ENCODE results near the gene WNT3.

Gene WNT3

GRCh38 chr17:46834846-46835245 lies 16.4 kb upstream of the WNT3 start:
- DNase-seq (ENCODE audit: low read depth), result no peak

DNA sequence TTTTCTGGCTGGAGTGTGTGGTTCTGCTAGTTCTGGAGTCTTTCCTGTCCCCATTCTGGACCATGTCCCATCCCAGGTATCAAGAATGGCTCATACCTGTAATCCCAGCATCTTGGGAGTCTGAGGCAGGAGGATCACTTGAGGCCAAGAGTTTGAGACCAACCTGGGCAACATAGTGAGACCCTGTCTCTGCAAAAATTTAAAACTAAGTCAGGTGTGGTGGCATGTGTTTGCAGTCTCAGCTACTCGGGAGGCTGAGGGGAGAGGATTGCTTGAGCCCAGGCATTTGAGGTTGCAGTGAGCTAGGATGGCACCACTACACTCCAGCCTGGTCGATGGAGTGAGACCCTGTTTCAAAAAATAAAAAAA lies 15.3 kb upstream of the WNT3 start:
- DNase-seq (ENCODE audit: low read depth), result no peak

DNA sequence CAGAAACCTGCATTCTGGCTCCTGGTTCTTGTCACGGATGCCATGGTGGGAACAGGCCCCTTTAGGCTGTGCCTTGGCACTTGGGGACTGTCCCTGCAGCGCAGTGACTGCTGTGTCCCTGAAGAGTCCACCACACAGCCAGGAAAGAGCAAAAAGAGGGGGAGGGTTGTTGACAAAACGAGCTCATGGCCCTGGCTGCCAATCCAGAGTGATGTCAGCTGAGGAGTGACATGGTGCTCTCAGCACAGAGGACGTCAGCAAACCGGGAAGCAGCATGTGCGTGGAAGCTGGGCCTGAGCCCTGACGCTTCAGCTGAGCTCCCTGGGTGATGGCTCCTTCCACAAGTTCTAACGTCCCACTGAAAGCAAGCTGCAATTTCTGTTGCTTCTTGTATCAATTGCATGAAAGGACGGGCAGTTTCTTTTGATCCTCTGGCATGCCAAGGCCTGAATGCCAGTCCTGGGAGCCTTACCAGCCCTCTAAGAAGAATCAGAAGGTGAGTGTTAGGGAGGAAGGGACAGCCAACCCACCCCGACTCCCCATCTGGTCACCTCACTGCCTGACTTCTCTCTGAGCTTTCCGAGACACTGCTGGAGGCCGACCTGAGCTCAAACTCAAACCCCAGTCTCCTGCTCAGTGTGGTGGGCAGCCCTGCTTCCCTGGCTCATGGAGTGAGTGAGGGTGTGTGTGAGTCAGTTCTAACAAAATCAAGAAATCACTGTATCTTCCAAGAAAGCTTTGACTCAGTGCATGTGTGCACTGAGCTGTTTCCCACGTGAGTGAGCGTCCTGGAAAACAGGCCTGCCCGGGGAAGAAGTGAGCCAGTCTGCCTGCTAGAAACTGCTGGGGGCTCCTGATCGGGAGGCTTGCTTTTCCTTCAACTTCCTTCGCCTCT lies 14.7 kb upstream of the WNT3 start:
- no peak for DNase-seq (ENCODE audit: low read depth)

DNA sequence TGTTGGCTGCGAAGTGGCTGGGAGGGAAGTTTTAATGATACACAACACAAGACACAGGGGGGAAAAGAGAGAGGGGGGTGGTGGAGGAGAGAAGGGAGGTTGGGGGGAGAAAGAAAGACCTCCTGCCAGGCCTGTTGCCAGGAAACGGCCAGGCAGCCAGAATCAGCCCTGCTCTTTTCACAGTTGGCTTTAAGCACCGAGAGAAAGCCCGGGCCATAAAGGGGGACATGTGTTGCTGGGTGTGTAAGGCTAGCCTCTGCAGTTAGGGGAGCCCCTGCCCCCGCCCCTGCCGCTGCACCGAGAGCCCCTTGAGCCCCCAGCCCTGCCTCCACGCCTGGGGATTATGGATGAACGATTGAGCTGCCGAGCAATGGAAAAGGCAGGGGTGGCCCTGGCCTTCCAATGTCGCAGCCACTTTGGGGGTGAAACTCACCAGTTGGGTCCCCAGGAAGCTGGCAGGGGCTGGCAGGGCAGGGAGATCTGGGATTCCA lies 13.9 kb upstream of the WNT3 start:
- no peak for DNase-seq (ENCODE audit: low read depth)

DNA sequence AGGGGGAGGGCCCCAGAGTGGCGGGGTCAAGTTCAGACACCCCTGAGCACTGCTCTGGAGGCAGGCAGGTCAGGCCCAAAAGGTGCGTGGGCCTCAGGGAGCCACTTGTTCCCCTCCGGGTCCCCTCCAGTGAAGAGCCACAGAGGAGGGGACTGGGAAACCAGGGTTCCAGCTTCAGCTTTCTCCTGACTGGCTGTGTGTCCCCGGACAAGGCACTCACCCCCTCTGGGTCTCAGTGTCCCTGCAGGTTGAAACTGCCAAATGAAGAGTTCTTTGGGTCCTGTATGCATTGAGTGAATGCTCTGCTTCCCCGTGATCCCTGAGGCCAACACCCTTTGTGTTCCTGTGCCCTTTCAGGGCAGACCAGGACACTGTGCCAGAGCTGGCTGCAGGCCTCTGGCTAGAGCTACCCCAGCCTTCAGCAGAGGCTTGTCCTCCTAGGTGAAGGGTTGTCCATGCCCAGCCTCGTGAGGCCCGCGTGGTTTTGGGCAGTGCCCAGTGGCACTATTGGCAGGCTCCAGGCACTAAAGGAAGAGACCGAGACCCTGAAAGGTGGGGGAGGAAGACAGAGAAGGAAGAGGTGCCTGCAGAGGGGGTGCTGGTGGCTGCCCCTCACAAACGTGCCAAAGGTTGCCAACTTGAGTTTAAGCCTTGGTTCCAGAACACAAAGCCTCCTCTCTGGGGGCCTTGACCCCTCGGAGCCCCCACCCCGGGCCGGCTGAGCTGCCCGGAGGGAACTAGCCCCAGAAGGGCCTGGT lies 13.3 kb upstream of the WNT3 start:
- no peak for DNase-seq (ENCODE audit: low read depth)

DNA sequence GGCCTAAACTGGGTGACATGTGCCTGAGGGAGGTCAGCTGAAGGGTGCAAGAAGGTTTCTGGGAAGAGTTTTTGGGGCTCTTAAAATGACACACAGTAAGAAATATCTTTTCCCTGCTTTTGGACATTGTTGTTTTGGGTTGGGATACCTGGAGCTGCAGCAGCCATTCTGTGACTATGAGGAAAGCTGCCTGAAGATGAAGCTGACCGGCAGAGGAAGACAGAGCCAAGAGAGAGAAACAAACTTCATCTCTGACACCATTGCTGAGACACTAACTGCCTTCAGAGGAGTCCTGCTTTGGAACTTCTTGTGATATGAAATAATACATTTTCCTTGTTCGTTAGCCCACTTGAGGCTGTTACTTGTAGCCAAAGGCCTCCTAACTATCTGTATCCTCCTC lies 8.8 kb upstream of the WNT3 start:
- DNase-seq (ENCODE audit: low read depth), result no peak

- DNase-seq (ENCODE audit: low read depth), result no peak
Observed at GRCh38 chr17:46826116-46826515, 7.6 kb upstream of the WNT3 start.

DNA sequence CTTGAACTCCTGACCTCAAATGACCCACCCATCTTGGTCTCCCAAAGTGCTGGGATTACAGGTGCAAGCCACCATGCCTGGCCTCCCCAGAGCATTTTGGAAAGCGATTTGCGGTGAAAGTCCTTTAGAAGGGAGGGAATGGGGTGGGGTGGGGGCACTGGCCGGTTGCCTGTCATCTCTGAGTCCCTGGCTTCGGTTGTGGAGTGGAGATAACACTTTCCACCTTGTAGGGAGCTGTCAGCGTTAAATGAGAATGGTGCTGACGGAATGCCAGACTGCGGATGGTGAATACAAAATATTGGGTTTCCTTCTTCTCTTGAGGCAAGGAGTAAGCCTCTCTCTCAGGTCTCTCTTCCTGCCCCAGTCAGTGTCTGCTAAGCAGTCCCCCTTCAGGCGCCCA lies 5.2 kb upstream of the WNT3 start:
- DNase-seq (ENCODE audit: low read depth), result no peak

DNA sequence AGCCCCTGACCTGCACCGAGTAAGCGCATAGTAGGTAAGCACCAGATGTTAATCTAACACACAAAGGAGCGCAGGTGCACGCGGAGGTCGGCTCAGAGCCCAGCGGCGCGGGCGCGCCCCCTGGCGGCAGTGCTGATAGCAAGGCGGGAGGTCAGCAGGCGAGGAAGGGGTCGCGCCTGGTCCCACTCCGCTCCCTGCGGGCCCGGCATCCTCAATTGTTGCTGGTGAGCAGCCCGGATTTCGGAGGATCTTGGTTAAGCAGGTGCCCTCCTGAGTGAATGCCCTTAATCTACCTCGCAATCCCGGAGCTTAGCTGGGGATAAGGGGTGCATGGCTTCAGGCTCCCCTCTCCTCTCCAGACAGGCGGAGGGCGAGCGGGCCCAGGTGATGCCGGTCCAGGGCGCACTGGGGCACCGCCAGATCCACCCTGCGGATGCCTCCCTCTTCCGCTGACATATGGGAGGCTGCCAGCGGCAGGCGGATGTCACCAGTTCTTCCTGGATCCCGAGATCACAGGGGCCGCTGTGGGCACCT lies 4.0 kb upstream of the WNT3 start:
- DNase-seq (ENCODE audit: low read depth), result no peak

DNA sequence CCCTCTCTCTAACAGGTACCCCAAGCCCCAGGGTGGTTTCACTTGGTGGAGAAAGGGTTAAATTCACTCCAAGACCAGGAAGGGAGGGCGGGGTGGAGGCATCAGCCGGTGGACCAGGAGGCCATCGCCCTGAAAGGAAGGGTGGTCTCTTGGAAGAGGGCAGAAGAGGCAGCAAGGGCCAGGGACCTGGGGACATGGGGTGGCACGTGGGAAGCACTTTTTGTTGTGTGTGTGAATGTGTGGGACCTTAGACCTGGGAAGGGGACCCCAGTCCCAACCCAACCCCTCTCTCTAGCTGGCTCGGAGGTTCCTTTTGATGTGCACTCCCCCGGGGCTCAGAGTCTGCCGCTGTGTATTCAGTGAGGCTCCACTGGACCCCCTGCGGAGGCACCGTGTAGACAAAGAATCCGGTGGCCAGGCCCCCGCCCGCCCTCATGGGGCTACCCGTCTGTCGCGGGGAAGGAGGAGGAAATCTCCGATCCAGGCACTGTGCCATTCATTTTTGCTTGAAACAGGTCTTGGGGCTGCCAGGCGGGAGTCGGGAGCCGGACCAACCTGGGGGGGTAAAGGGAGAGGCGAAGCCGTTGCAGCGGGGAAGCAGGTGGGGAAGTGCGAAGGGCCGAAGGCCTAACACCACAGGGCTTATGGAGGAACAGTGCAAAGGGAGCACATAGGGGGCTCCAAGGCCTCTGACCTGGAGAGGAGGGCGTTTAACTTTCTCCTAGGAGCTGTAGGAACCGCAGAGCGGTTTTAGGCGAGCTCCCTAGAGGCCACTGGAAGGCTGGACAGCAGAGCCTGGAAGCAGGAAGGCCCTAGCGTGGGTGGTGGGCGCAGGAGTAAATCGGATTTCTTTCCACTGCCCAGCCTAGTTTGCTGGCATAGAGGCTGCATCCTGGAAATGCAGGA lies 3.2 kb upstream of the WNT3 start:
- DNase-seq (ENCODE audit: low read depth), result no peak

GRCh38 chr17:46820592-46821450 lies 2.3 kb upstream of the WNT3 start:
- no peak for DNase-seq (ENCODE audit: low read depth)

- no peak for DNase-seq (ENCODE audit: low read depth)
Observed at GRCh38 chr17:46819906-46820351, 1.4 kb upstream of the WNT3 start.

DNA sequence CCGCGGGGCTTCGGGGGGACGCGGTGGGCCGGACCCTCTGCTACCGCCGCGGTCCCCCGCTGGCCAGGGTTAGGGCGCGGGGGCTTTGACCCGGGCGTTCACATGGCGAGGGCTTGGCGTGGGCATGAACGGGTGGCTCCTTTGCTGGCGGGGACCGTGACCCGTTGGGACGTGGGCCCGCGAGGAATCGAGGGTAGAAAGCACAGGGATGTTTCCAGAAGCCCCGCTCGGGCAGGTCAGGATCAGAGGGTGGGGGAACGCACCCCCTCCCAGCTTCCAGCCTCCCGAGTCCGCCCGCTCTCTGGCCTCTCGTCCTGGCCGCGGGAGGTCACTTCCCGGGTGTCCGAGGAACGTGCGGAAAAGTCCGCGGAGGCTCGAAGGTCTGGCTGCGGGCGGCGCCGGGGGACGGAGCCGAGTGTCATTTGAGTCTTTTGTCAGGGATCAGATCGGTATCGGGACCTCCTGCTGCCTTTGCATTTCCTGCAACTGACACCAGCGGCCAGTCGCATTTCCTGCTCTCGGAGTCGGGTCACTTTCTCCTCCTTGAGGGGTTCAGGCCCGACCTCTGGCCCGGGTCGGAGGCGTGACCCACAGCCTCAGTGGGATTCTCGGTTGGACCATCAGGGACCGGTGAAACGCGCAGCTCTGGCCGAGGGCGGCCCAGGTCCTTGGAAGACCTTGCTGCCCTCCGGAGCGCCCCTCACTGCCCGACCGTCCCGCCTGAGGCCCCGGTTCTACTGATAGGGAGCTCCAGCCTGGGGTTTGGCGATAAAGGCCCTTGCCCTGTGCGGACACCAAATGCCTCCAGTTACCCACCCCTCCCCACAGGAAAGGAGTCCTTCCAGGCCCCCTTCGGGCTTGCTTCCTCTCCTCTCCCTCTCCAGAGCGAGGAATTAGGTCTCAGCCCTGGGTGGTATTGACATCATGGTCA lies 702 bp upstream of the WNT3 start:
- DNase-seq (ENCODE audit: low read depth), result no peak

- no peak for DNase-seq (ENCODE audit: low read depth)
Observed at GRCh38 chr17:46817901-46818209, 637 bp downstream of the WNT3 start.

- no peak for DNase-seq (ENCODE audit: low read depth)
Observed at GRCh38 chr17:46817151-46817900, 1.2 kb downstream of the WNT3 start.

DNA sequence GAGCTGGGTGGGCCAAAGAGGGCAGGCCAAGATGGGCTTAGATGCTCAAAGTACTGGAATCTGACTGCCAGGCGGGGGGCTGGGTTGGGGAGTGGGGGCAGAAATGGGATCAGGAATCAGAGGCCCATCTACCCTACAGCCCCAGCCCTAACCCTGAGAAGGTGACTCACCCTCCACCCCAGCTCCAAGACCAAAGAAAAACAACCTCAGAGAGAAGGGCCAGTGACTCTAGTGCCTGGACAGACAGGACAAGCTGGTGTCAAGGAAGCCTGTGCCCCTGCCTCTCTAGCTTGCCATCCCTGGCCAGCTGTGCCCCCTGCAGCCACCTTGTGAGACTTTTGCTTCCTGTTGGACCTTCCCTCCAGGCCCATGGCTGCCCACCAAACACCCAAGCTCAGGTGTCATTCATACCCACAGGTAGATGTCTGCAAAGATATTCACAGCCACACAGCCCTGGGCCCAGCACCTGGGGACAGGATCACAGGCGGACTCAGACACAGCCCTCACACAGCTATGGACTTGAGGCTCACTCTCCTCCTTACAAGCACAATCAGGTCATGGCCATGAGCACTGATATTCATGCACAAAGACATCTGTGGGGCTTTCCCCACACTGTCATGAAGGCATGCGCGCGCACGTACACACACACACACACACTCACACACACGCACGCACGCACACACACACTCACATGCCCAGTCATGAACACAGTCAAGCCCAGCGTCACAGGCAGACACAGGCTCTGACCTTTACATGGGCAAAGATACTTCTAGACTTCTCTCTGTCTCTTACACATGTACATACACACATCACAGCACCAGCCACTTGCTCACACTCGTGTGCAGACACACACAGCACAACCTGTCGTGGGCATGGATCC lies 2.8 kb downstream of the WNT3 start:
- DNase-seq (ENCODE audit: low read depth), result no peak

- DNase-seq (ENCODE audit: low read depth), result no peak
Observed at GRCh38 chr17:46814446-46814845, 4.0 kb downstream of the WNT3 start.

DNA sequence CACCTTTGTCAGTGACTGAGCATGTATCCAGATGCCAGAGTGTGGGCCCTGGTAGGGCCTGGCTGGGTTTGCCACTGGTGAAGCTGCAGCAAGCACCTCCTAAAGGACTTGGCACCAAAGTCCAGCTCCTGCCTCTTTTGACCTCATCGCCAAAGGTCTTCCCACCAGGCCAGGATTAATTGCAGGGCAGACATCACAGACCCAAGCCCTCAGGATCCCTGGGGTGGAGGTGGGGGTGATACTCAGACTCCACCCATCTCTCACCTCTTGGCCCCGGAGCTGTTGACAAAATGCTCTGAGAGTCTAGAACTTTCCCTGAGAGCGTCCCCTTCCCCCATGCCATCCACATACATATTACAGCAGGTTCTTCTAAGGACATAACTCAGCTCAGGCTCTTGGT lies 4.6 kb downstream of the WNT3 start:
- no peak for DNase-seq (ENCODE audit: low read depth)

All from activated gamma-delta T cell treated with anti-CD3 and anti-CD28 coated beads, Interleukin-2, amount 50 U/mL, for 16 hours (primary cell).